Fibroblast of lung (primary cell): Measurements from ENCODE around the gene MEF2D.

Experiments
- EZH2 ChIP-seq: IDR thresholded peaks from 2 replicates; pipeline ENCODE4 v1.5.1; 2012; ENCODE audit warnings: low read length, control low read depth, mild to moderate bottlenecking; ENCODE audit errors: missing control alignments
- TF ChIP-seq, protein P1 (sequence below), 2 donors: IDR thresholded peaks in 1 of 2; conservative IDR thresholded peaks in 1 of 2; 1 replicate in 1 of 2; 2 replicates in 1 of 2; pipeline ENCODE4 v1.5.1; 2011 to 2012; ENCODE audit warnings: low read length in 2 of 2, control low read depth in 1 of 2, inconsistent platforms in 1 of 2, low read depth in 1 of 2, mild to moderate bottlenecking in 1 of 2

- TF ChIP-seq, protein P1, sequence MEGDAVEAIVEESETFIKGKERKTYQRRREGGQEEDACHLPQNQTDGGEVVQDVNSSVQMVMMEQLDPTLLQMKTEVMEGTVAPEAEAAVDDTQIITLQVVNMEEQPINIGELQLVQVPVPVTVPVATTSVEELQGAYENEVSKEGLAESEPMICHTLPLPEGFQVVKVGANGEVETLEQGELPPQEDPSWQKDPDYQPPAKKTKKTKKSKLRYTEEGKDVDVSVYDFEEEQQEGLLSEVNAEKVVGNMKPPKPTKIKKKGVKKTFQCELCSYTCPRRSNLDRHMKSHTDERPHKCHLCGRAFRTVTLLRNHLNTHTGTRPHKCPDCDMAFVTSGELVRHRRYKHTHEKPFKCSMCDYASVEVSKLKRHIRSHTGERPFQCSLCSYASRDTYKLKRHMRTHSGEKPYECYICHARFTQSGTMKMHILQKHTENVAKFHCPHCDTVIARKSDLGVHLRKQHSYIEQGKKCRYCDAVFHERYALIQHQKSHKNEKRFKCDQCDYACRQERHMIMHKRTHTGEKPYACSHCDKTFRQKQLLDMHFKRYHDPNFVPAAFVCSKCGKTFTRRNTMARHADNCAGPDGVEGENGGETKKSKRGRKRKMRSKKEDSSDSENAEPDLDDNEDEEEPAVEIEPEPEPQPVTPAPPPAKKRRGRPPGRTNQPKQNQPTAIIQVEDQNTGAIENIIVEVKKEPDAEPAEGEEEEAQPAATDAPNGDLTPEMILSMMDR (conservative IDR thresholded peaks at IDR 0.05 in 1 of 2, IDR thresholded peaks at IDR 0.05 in 1 of 2; ENCODE audit: low read depth in 1 of 2, low read length in 2 of 2): no peak
- no peak for TF ChIP-seq EZH2
Measured at GRCh38 chr1:156515956-156516355, 15.4 kb upstream of the MEF2D start.
